Measurements from ENCODE around the gene HPSE. TPM values are rescaled to one million over a fixed set of nuclear protein-coding genes. Genes with fewer than 3 reads are reported as not detected.
A peak's percentile ranks its signal among the peaks of the same experiment; 100 is the strongest.

Gene HPSE
- total RNA-seq, 2 donors from 2014 or later = 2.3 to 3.9 TPM

DNA sequence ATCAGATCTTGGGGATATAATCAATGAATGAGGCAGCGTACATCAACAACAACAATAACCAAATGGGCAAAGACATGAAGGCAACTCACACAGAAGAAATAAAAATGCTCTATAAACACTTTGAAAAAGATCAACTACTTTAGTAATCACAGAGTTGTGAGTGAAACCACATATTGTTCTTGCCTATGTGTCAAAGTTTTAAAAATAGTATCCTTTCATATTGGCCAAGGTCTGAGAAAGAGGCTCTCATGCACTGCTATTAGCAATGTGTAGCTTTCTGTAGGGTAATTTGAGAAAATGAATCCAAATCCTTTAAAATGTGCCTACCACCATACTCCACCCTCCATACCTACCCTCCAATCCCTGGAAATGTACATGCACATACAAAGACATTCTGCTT, 75.1 kb downstream of the HPSE start:
- intact Hi-C loops (cut with DNase I) = loop anchor here in 1 of 2 donors (10.0 kb wide), 1 partner anchor 185 kb away; no protein-coding TSS in a partner anchor
- no peak for DNase-seq
- ATAC-seq = no peak

DNA sequence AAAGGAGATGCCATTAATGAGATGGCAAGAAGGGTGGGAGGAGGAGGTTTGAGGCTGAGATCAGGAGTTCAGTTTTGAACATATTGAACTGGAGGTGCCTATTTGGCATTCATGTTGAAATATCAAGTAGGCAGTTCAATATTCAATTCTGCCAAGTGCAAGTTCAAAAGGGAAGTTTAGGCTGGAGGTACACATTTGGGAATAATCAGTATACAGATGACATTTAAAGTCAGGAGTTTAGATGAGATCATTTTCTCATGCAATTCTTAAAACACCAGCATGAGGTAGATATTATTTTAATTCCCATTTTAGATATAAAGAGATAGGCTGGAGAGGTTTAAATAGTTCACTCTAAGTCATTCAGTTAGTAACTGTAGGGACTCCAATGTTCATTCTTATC, 76.2 kb downstream of the HPSE start:
- intact Hi-C loops (cut with DNase I) = loop anchor here in 1 of 2 donors (10.0 kb wide), 1 partner anchor 184 kb away; no protein-coding TSS in a partner anchor

DNA sequence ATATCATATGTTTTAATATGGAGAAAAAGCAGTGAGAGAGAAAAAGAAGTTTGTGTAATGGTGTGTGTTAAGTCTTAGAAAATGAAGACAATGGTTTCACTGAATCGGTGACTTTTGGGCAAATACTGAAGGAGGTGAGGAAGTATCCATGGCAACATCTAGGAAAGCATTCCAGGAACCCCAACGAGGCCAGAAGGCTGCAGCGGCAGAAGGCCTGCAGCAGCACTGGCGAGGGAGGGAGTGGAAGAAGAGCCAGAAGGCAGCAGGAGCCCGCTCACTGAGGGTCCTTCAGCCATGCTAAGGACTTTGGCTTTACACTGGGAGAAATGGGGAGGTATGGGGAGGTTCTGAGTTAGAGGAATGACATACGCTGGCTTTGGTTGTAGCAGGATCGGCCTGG, 76.8 kb downstream of the HPSE start:
- intact Hi-C loops (cut with DNase I) = loop anchor here in 1 of 2 donors (10.0 kb wide), 1 partner anchor 183 kb away; no protein-coding TSS in a partner anchor
- no peak for ATAC-seq

More for the DNA sequence above, 76.2 kb downstream of the HPSE start:
- ATAC-seq (no peak), DNase-seq (no peak)

DNA sequence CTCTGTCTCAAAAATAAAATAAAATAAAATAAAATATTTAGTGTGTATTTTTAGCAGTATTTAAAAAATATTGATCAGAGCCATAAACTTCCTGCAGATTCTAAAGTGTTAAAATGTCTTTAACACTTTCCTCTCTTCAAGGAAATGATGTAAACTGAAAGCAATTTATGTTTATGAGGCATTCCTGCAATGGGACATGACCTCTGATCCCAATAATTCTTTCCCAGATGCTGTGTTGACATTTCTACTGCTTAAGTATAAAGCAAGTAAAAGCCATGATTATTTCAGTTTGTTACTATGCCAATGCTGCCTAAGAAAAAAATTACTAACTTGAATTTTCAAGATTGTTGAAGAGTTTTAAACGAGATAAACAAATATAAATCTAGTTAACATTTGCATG, 79.1 kb downstream of the HPSE start:
- intact Hi-C loops (cut with DNase I) = loop anchor here in 1 of 2 donors (10.0 kb wide), 1 partner anchor 181 kb away; no protein-coding TSS in a partner anchor
- ATAC-seq (no peak), DNase-seq (no peak)

More for the DNA sequence above, 76.8 kb downstream of the HPSE start:
- DNase-seq = no peak

DNA sequence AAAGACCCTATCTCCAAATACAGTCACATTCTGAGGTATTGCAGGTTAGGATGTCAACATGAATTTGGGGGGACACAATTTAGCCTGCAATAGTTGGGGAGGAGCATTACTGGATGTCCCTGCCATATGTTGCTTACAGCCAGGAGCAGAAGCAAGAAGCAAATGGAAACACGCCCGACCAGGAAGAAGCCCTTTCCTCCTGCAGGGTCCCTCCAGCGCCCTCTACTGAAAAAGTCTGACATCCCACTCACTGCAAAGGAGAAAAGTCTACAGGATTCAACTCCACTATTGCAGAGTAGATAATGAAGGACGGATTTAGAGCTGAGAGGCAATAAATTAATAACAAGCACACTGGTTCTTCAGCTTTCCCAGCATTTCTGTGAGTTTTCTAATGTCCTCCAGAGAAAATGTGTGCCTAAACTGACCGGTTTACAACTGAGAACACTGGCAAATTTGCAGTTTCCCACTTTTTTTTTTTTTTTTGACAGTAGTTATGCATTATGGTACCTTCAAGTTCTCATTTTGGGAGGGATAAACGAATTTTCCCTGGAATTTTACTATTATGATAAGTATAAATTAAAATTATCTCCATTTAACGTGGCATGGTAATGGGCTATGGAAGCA, 81.8 kb downstream of the HPSE start:
- ATAC-seq = peak in 1 of 2 donors; percentile 29
- intact Hi-C loops (cut with DNase I) = loop anchor here in 1 of 2 donors (10.0 kb wide), 1 partner anchor 178 kb away; no protein-coding TSS in a partner anchor
- DNase-seq = peak; percentile 61

DNA sequence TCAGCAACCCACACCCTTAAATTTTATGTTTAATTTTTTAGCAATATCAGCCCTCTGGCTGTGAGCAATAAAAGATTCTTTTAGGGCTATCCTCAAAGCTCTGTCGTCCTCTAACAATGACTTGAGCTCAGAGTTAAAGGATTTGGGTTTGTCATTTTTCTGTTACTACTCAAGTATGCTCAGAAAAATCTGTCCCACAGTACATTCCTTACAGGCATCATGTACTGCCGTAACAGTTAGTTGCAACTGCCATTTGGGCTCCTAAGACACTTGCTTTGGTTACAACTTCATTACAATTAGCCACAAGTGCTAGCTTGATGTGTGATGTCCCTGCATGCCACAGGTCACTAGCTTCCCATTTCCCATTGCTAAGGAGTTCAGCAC, 83.2 kb downstream of the HPSE start:
- no peak for ATAC-seq
- no peak for DNase-seq
- intact Hi-C loops (cut with DNase I) = loop anchor here in 1 of 2 donors (10.0 kb wide), 1 partner anchor 177 kb away; no protein-coding TSS in a partner anchor

DNA sequence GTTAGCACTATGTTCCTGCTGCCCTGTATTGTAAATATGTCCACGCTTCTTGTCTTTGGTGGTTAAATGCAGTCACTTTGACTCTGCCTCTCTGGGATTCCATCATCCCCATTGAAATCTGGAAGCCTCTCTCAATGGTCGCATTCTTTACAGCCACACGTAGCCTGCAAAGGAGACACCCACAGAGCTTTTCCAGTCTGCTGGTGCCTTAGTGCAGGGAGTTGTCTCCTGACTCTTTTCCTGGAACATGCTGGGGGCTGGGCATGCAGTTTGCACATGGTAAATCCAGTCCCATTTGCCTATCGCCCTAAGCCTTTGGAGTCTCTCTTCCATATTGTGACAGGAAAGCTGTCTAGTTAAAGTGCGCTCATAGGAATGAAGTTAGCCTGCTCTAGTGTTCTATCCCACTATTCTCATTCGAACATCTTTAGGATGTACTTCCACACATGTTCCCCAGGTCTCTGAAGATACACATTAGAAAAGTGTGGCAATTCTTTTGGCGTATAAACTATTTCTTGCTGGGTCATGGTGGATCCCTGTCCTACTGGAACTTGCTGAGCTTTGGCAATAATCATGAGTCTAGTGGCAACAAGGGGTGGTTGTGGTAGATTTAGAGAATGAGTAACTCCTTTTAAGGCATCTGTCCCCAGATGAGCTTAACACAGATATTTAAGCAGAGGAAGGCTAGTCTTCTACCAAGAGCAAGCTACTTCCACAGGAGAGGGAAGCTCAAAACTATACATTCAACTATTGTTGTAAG, 83.8 kb downstream of the HPSE start:
- intact Hi-C loops (cut with DNase I) = loop anchor here in 1 of 2 donors (10.0 kb wide), 1 partner anchor 176 kb away; no protein-coding TSS in a partner anchor
- ATAC-seq = no peak

DNA sequence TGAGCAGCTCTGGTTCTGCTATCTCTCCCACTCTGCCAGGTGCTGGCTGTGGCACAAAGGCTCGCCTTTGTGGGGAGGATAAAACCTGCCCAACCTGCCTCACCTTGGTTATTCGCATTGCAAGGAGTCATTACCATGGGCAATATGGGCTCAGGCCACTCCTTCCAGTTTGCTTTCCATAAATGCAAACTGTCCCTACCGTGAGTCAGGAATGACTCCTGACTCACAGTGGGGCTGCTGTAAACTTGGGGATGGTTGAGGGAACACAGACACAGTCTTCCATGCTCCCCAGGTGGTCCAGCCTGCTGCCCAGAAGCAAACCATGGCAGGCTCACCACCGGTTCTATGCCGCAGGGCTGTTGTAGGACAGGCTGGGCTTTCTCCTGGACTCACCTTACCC, 86.2 kb downstream of the HPSE start:
- DNase-seq (no peak), ATAC-seq (no peak)
- intact Hi-C loops (cut with DNase I) = no loop called here

More for the DNA sequence above, 83.8 kb downstream of the HPSE start:
- DNase-seq = no peak

DNA sequence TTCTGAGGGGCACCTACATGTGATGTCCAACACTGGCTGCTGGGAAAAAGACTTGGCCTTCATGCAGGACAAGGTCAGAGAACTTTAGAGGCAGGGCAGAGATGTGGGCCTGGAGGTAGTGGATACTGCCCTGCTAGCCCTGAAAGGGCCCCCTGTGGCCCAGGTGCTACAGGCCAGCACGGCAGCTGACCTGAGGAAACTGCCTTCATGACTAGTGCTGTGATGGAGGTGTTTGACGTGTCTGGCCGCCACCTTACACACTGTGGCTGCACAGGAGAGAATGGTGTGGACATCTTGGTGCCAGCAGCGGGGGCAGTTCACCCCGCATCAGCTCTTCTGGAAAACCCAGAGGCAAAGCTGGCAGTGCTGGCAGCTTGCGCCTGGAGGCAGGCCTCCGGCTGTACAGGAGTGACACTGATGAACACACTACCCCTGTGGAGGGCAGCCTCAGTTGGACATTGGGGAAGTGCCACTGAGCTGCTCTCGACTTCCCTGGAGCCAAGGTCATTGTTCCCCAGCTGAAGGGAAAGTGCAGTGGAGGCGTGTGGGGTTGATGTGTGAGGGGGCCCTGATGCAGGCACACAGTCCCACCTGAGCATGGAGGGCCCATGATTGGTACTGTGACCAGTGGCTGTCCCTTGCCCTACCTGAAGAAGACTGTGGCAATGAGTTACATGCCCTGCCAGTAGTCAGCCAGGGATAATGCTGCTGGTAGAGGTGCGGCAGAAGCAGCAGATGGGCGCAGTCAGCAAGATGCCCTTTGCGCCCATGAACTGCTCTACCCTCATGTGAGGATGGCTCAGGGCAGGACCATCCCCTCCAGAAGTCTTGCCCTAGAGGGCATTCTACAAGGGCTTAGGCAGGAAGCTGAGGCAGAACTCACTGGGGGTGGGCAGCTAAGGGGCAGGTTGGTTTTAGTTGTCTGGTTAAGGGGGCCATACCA, 87.0 kb downstream of the HPSE start:
- DNase-seq = no peak
- no peak for ATAC-seq
- intact Hi-C loops (cut with DNase I) = no loop called here

Other genes starting within 250 kb of the HPSE start
- 1 to 10 TPM; 1.2 to 2.9 TPM for gene PLAC8, start 220.1 kb downstream of the HPSE start, total RNA-seq
- gene COQ2, start 50.0 kb downstream of the HPSE start, total RNA-seq = 10 to 100 TPM; 15.7 to 17.2 TPM
- 10 to 100 TPM; 13.0 to 15.5 TPM for gene HELQ, start 121.0 kb upstream of the HPSE start, total RNA-seq
- gene MRPS18C, start 121.2 kb upstream of the HPSE start, total RNA-seq = 10 to 100 TPM; 53.0 to 59.7 TPM
- gene ABRAXAS1, start 150.3 kb upstream of the HPSE start, total RNA-seq = 1 to 10 TPM; 6.1 to 6.3 TPM
- gene GPAT3, start 201.3 kb upstream of the HPSE start, total RNA-seq = 10 to 100 TPM; 34.0 to 39.0 TPM